ENCODE results near the gene SPPL2B. TPM values are rescaled to one million over a fixed set of nuclear protein-coding genes. Genes with fewer than 3 reads are reported as not detected.

The SPPL2B gene
- total RNA-seq, 1 donor from 2014 or later, result 153 TPM

DNA sequence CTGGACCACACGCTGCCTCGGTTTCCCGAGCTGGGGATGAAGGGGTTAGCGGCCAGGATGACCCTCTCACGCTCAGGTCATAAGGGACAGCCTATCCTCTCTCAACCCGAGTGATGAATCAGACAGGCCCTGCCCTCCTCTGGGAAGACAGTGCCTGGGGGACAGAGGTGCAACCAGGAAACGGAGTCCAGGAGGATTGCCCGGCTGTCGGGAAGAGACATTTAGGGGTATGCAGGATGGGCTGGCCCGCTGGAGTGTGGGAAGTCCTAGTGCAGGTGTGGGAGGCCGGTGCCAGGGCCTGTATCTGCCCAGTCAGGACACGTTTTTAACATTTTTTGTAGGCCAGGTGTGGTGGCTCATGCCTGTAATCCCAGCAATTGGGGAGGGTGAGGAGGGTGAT is 8.4 kb upstream of the SPPL2B start:
- H3K27me3 Mint-ChIP-seq, result peaks cover 4% of the 10 kb centered on the region
- peaks cover under 1% of the 10 kb centered on the region for H3K36me3 Mint-ChIP-seq (ENCODE audit: insufficient read depth)
- H3K4me1 Mint-ChIP-seq (ENCODE audit: low read depth), result no peaks in the 10 kb centered on the region
- no peak overlapping the region for H3K27ac Mint-ChIP-seq
- DNase-seq (ENCODE audit: low spot score, unreplicated experiment), result no peak
- H3K9me3 Mint-ChIP-seq (ENCODE audit: low read depth), result peaks cover 3% of the 10 kb centered on the region
- TF ChIP-seq, protein P1, sequence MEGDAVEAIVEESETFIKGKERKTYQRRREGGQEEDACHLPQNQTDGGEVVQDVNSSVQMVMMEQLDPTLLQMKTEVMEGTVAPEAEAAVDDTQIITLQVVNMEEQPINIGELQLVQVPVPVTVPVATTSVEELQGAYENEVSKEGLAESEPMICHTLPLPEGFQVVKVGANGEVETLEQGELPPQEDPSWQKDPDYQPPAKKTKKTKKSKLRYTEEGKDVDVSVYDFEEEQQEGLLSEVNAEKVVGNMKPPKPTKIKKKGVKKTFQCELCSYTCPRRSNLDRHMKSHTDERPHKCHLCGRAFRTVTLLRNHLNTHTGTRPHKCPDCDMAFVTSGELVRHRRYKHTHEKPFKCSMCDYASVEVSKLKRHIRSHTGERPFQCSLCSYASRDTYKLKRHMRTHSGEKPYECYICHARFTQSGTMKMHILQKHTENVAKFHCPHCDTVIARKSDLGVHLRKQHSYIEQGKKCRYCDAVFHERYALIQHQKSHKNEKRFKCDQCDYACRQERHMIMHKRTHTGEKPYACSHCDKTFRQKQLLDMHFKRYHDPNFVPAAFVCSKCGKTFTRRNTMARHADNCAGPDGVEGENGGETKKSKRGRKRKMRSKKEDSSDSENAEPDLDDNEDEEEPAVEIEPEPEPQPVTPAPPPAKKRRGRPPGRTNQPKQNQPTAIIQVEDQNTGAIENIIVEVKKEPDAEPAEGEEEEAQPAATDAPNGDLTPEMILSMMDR (IDR thresholded peaks at IDR 0.05; ENCODE audit: unreplicated experiment), result no peak
- H3K4me3 Mint-ChIP-seq (ENCODE audit: low read depth), result no peak overlapping the region

DNA sequence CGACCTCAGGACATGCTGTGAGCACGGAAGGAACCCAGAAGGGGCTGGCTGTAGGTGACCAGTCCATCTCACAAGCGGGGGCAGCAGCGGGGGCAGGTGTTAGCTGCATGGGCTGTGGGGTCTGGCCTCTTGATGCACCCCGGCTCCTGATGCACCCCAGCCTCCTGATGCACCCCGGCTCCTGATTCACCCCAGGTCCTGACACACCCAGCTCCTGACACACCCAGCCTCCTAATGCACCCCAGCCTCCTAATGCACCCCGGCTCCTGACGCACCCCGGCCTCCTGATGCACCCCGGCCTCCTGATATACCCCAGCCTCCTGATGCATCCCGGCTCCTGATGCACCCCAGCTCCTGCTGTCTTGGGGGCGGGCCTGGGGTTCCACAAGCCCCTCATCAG is 7.5 kb upstream of the SPPL2B start:
- no peaks in the 10 kb centered on the region for H3K9me3 Mint-ChIP-seq (ENCODE audit: low read depth)
- no peak for DNase-seq (ENCODE audit: low spot score, unreplicated experiment)
- TF ChIP-seq, protein P1 (IDR thresholded peaks at IDR 0.05; ENCODE audit: unreplicated experiment), result no peak
- no peaks in the 10 kb centered on the region for H3K4me1 Mint-ChIP-seq (ENCODE audit: low read depth)
- no peaks in the 10 kb centered on the region for H3K27me3 Mint-ChIP-seq
- no peak overlapping the region for H3K4me3 Mint-ChIP-seq (ENCODE audit: low read depth)
- no peak overlapping the region for H3K27ac Mint-ChIP-seq
- H3K36me3 Mint-ChIP-seq (ENCODE audit: insufficient read depth), result no peaks in the 10 kb centered on the region

DNA sequence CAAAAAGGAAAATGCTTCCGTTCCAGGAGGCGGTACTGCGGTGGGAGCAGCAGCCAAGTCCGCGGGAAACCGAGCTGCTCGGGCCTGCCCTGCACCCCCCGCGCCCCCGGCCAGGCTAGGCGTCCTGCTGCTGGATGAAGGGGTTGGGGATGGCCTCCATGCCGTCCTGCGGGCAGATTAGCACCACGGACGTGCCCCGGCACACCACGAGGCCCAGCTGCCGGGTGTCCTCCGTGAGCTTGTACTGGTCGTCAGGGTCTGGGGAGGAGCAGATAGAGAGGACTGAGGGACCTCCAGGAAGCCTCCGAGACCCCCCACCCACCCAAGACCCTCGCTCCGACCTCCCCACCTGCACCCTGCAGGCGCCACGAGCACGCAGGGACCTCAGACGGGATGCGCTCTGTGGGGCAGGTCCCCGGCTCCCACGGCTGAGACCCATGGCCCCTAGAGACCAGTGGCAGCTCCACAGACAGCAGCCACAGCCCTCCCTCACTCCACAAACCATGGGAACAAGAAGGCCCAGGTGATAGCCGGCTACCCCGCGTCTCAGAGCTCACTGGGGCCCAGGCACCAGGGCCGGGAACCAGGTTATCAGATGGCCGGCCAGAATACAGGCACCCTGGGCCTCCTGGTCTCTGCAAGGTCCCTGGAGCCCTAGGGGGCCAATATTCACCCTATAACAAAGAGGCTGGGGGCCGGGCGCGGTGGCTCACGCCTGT is 6.8 kb upstream of the SPPL2B start:
- Mint-ChIP-seq H3K36me3 (ENCODE audit: insufficient read depth) (no peaks in the 10 kb centered on the region), H3K27me3 (no peaks in the 10 kb centered on the region), H3K27ac (no peak overlapping the region), H3K4me3 (ENCODE audit: low read depth) (no peak overlapping the region), H3K9me3 (ENCODE audit: low read depth) (no peaks in the 10 kb centered on the region), H3K4me1 (ENCODE audit: low read depth) (no peaks in the 10 kb centered on the region)
- TF ChIP-seq, protein P1 (IDR thresholded peaks at IDR 0.05; ENCODE audit: unreplicated experiment), result no peak
- DNase-seq (ENCODE audit: low spot score, unreplicated experiment), result no peak

DNA sequence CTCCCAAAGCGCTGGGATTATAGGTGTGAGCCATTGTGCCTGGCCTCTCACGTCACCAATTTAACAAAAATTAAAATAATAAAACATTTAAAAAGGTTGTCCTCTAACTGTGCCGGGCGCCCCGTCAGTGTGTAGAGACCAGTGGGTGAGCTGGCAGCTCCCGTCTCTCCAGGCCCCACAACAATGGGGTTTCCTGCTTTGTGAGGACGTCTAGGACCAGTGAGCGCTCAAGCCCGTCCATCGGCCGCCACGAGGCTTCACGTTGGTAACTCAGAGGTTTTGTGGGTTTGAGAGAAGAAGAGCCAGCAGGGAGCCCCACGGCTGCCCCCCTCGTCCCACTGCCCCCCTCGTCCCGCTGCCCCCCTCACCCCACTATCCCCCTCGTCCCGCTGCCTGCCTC is 4.8 kb upstream of the SPPL2B start:
- H3K4me1 Mint-ChIP-seq (ENCODE audit: low read depth), result peaks cover 7% of the 10 kb centered on the region
- TF ChIP-seq, protein P1 (IDR thresholded peaks at IDR 0.05; ENCODE audit: unreplicated experiment), result no peak
- DNase-seq (ENCODE audit: low spot score, unreplicated experiment), result no peak

DNA sequence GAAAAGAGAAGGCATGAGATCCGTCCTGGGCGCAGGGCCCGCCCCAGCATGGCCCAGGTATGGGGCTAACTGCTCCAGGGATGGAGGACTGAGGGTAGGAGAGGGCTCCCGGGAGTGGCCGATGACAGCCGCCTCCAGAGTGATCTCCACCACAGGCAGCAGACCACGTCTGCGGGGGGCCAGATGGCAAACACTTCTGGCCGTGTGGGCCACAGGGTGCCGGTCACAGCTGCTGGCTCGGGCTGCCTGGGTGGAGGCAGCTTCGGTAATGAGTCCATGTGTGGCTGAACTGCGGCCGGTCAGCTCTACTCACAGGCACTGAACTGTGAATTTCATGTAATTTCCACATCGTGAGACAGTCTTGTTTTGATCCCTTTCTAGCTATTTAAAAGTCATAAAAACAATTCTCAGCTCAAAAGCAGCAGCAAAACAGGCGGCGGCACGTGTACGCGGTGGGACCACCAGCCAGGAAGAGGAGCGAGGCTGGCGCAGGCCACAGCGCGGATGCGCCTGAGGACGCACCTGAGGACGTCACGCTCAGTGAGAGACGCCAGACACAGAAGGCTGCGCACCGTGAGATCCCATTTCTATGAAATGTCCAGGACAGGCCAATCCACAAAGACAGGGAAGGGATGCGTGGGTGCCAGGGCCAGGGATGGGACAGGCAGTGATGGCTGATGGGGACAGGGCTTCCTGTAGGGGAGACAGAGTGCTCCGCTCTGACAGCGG is 4.1 kb upstream of the SPPL2B start:
- TF ChIP-seq, protein P1 (IDR thresholded peaks at IDR 0.05; ENCODE audit: unreplicated experiment), result no peak
- DNase-seq (ENCODE audit: low spot score, unreplicated experiment), result no peak
- Mint-ChIP-seq H3K9me3 (ENCODE audit: low read depth) (no peaks in the 10 kb centered on the region), H3K27me3 (no peaks in the 10 kb centered on the region), H3K27ac (no peak overlapping the region), H3K36me3 (ENCODE audit: insufficient read depth) (no peaks in the 10 kb centered on the region), H3K4me1 (ENCODE audit: low read depth) (peaks cover 10% of the 10 kb centered on the region), H3K4me3 (ENCODE audit: low read depth) (no peak overlapping the region)

More for the DNA sequence above, 4.8 kb upstream of the SPPL2B start:
- no peaks in the 10 kb centered on the region for H3K27me3 Mint-ChIP-seq
- H3K9me3 Mint-ChIP-seq (ENCODE audit: low read depth), result no peaks in the 10 kb centered on the region
- no peaks in the 10 kb centered on the region for H3K36me3 Mint-ChIP-seq (ENCODE audit: insufficient read depth)
- H3K4me3 Mint-ChIP-seq (ENCODE audit: low read depth), result no peak overlapping the region
- H3K27ac Mint-ChIP-seq, result no peak overlapping the region

All from progenitor cell of endocrine pancreas (in vitro differentiated cells).